PC-9 (cell line): ENCODE results near the gene BAIAP2L1.

ENCODE experiments used
- EZH2 ChIP-seq: fragments of 200-600 bp; sonication (generic); IDR thresholded peaks from 2 replicates; pipeline ENCODE4 v1.8.0; 2017; ENCODE audit warnings: antibody characterized with exemption, low read depth
- TF ChIP-seq, protein P1 (sequence below): fragments of 200-600 bp; sonication (generic); conservative IDR thresholded peaks from 2 replicates; pipeline ENCODE4 v1.6.1; 2017; ENCODE audit warnings: mixed run types, antibody characterized with exemption, mild to moderate bottlenecking, moderate library complexity

DNA sequence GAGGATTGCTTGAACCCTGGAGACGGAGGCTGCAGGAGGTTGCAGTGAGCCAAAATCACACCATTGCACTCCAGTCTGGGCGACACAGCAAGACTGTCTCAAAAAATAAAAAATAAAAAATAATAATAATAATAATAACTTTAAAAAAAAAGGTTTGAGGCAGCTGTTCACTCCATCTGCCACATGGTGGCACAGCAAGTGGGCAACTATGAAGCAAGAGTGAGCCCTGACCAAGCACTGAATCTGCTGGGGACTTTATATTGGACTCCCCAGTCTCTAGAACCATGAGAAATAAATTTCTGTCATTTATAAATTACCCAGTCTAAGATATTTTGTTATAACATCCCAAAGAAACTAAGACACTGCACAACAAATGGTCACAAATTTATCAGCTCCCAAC is 134.1 kb downstream of the BAIAP2L1 start:
- TF ChIP-seq, protein P1, sequence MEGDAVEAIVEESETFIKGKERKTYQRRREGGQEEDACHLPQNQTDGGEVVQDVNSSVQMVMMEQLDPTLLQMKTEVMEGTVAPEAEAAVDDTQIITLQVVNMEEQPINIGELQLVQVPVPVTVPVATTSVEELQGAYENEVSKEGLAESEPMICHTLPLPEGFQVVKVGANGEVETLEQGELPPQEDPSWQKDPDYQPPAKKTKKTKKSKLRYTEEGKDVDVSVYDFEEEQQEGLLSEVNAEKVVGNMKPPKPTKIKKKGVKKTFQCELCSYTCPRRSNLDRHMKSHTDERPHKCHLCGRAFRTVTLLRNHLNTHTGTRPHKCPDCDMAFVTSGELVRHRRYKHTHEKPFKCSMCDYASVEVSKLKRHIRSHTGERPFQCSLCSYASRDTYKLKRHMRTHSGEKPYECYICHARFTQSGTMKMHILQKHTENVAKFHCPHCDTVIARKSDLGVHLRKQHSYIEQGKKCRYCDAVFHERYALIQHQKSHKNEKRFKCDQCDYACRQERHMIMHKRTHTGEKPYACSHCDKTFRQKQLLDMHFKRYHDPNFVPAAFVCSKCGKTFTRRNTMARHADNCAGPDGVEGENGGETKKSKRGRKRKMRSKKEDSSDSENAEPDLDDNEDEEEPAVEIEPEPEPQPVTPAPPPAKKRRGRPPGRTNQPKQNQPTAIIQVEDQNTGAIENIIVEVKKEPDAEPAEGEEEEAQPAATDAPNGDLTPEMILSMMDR: peak; percentile 57; the same call in 1 of the 2 replicates
- TF ChIP-seq EZH2: no peak
